IMR-90 (cell line): Measurements from ENCODE around the gene RGS10. TPM values are rescaled to one million over a fixed set of nuclear protein-coding genes. Genes with fewer than 3 reads are reported as not detected.

Experiments
- ATAC-seq: fragments of 200-7000 bp; cut with Tn5 transposase; 2 replicates; pipeline ENCODE4 v1.9.1; 2020; ENCODE audit warnings: low read depth, mild to moderate bottlenecking, moderate library complexity
- BruUV-seq: library from RNA; stranded (reverse); fragments of 400-500 nt; replicated peaks from 2 replicates; lab custom pipeline; 2021; lab: Mats Ljungman, UMichigan
- CTCF ChIA-PET: fragments of 300-600 bp; formaldehyde crosslinking; extraction: SDS; loops from one replicate; lab custom pipeline; 2021; ENCODE audit warnings: antibody characterized with exemption; lab: Yijun Ruan, JAX
- POLR2A ChIA-PET: fragments of 300-600 bp; sonication (Branson Sonifier 250); formaldehyde crosslinking; loops from one replicate; lab custom pipeline; 2022; ENCODE audit warnings: antibody characterized with exemption; ENCODE audit not compliant: unreplicated experiment; lab: Charles Lee
- DNase-seq: peaks from one replicate; pipeline ENCODE4 v3.0.0; 2013
- H2AFZ ChIP-seq: replicated peaks from 2 replicates; pipeline ENCODE3; 2013; ENCODE audit warnings: low read length, mild to moderate bottlenecking; ENCODE audit not compliant: poor library complexity
- H2AK5ac ChIP-seq: 2 replicates; pipeline ENCODE4 v1.6.1; 2013; ENCODE audit warnings: low read depth, low read length, inconsistent platforms
- H2AK9ac ChIP-seq: replicated peaks from 2 replicates; pipeline ENCODE3; 2013; ENCODE audit warnings: mild to moderate bottlenecking, low read depth, low read length, moderate library complexity; ENCODE audit not compliant: poor library complexity
- H2BK120ac ChIP-seq: 2 replicates; pipeline ENCODE4 v1.6.1; 2013; ENCODE audit warnings: low read depth, low read length, inconsistent platforms
- H2BK15ac ChIP-seq: 3 replicates; pipeline ENCODE4 v1.6.1; 2013; ENCODE audit warnings: low read depth, low read length, inconsistent platforms
- H2BK20ac ChIP-seq: 2 replicates; pipeline ENCODE4 v1.6.1; 2013; ENCODE audit warnings: low read depth, mild to moderate bottlenecking, inconsistent platforms, low read length, moderate library complexity
- H2BK5ac ChIP-seq: 2 replicates; pipeline ENCODE4 v1.6.1; 2013; ENCODE audit warnings: mild to moderate bottlenecking, low read depth, low read length, inconsistent platforms; ENCODE audit not compliant: poor library complexity, severe bottlenecking
- H3K14ac ChIP-seq: replicated peaks from 2 replicates; pipeline ENCODE4 v1.6.1; 2013; ENCODE audit warnings: low read depth, low read length, inconsistent platforms
- H3K18ac ChIP-seq: 2 replicates; pipeline ENCODE4 v1.6.1; 2013; ENCODE audit warnings: low read depth, low read length, control low read depth
- H3K23ac ChIP-seq: 2 replicates; pipeline ENCODE4 v1.6.1; 2013; ENCODE audit warnings: low read depth, low read length, inconsistent platforms
- H3K27ac ChIP-seq: 2 replicates; pipeline ENCODE4 v1.5.1; 2013; ENCODE audit warnings: mild to moderate bottlenecking, control low read depth, low read length; ENCODE audit not compliant: insufficient read depth
- H3K27me3 ChIP-seq: 2 replicates; pipeline ENCODE4 v1.6.1; 2013; ENCODE audit warnings: low read length; ENCODE audit not compliant: control insufficient read depth, insufficient read depth
- H3K36me3 ChIP-seq: 2 replicates; pipeline ENCODE4 v1.6.1; 2013; ENCODE audit warnings: low read length, mixed read lengths; ENCODE audit not compliant: control insufficient read depth, insufficient read depth
- H3K4ac ChIP-seq: 2 replicates; pipeline ENCODE4 v1.6.1; 2013; ENCODE audit warnings: low read depth, low read length, inconsistent platforms
- H3K4me1 ChIP-seq: 2 replicates; pipeline ENCODE4 v1.6.1; 2013; ENCODE audit warnings: low read length, mixed read lengths; ENCODE audit not compliant: control insufficient read depth, insufficient read depth
- H3K4me2 ChIP-seq: 2 replicates; pipeline ENCODE4 v1.6.1; 2013; ENCODE audit warnings: low read depth, mild to moderate bottlenecking, control low read depth, low read length, moderate library complexity
- H3K4me3 ChIP-seq: 2 replicates; pipeline ENCODE4 v1.5.1; 2013; ENCODE audit warnings: low read depth, mild to moderate bottlenecking, control low read depth, low read length, moderate library complexity; ENCODE audit not compliant: insufficient read depth
- H3K56ac ChIP-seq: 2 replicates; pipeline ENCODE4 v1.6.1; 2013; ENCODE audit warnings: low read length, inconsistent platforms; ENCODE audit not compliant: insufficient read depth; ENCODE audit errors: extremely low read depth
- H3K79me1 ChIP-seq, 2 experiments: 2 replicates each; pipeline ENCODE4 v1.6.1; 2013; ENCODE audit warnings: low read length in 2 of 2, inconsistent platforms in 1 of 2, low read depth in 1 of 2
- H3K9ac ChIP-seq: 2 replicates; pipeline ENCODE4 v1.6.1; 2013; ENCODE audit warnings: low read depth, low read length, control low read depth
- H3K9me1 ChIP-seq: 2 replicates; pipeline ENCODE4 v1.6.1; 2013; ENCODE audit warnings: low read length, inconsistent platforms; ENCODE audit not compliant: insufficient read depth
- H3K9me3 ChIP-seq: 2 replicates; pipeline ENCODE4 v1.6.1; 2013; ENCODE audit warnings: low read length; ENCODE audit not compliant: control insufficient read depth, insufficient read depth
- H4K20me1 ChIP-seq: 2 replicates; pipeline ENCODE4 v1.6.1; 2013; ENCODE audit warnings: low read length, inconsistent platforms; ENCODE audit not compliant: insufficient read depth
- H4K5ac ChIP-seq: 2 replicates; pipeline ENCODE4 v1.6.1; 2013; ENCODE audit warnings: mild to moderate bottlenecking, low read depth, low read length, control low read depth
- H4K8ac ChIP-seq, 2 experiments: 2 replicates each; pipeline ENCODE4 v1.6.1; 2013; ENCODE audit warnings: low read depth in 2 of 2, low read length in 2 of 2, control low read depth in 1 of 2, inconsistent platforms in 1 of 2
- H4K91ac ChIP-seq: 2 replicates; pipeline ENCODE4 v1.6.1; 2013; ENCODE audit warnings: low read depth, low read length, inconsistent platforms; ENCODE audit not compliant: insufficient read depth
- BHLHE40 ChIP-seq: fragments of 150-350 bp; IDR thresholded peaks from 2 replicates; pipeline ENCODE4 v1.6.1; 2016; ENCODE audit warnings: mild to moderate bottlenecking, low read depth, low read length
- CHD1 ChIP-seq: IDR thresholded peaks from 2 replicates; pipeline ENCODE4 v1.6.1; 2012; ENCODE audit warnings: low read depth, low read length, improper control_type of control experiment
- FOS ChIP-seq: fragments of 150-350 bp; IDR thresholded peaks from 2 replicates; pipeline ENCODE4 v1.6.1; 2016; ENCODE audit warnings: low read depth, low read length
- MAFK ChIP-seq: IDR thresholded peaks from 2 replicates; pipeline ENCODE4 v1.6.1; 2012; ENCODE audit warnings: low read depth, low read length, improper control_type of control experiment
- MAZ ChIP-seq: IDR thresholded peaks from 2 replicates; pipeline ENCODE4 v1.6.1; 2012; ENCODE audit warnings: low read depth, mild to moderate bottlenecking, low read length, improper control_type of control experiment, moderate library complexity, borderline replicate concordance
- MXI1 ChIP-seq: IDR thresholded peaks from 2 replicates; pipeline ENCODE4 v1.6.1; 2012; ENCODE audit warnings: low read depth, mild to moderate bottlenecking, low read length, moderate library complexity, borderline replicate concordance
- NFE2L2 ChIP-seq: fragments of 150-350 bp; IDR thresholded peaks from 2 replicates; pipeline ENCODE4 v1.6.1; 2016; ENCODE audit warnings: low read depth, mild to moderate bottlenecking, low read length
- POLR2A ChIP-seq: IDR thresholded peaks from 2 replicates; pipeline ENCODE4 v1.6.1; 2012; ENCODE audit warnings: mild to moderate bottlenecking, low read depth, low read length
- RAD21 ChIP-seq: IDR thresholded peaks from 2 replicates; pipeline ENCODE4 v1.6.1; 2012; ENCODE audit warnings: low read length, improper control_type of control experiment
- RFX5 ChIP-seq: IDR thresholded peaks from 2 replicates; pipeline ENCODE4 v1.8.0; 2012; ENCODE audit warnings: low read depth, mild to moderate bottlenecking, low read length, moderate library complexity
- SMC3 ChIP-seq: fragments of 150-350 bp; IDR thresholded peaks from 2 replicates; pipeline ENCODE4 v1.6.1; 2016; ENCODE audit warnings: low read depth, mild to moderate bottlenecking, antibody characterized with exemption, low read length, moderate library complexity
- WGBS, 2 experiments: methylation state at CpG; one replicate each; pipeline versions ENCODE4 v1.1.5 to v1.1.7; 2013; ENCODE audit warnings: missing lambda C conversion rate in 2 of 2; ENCODE audit not compliant: insufficient read length in 1 of 2; ENCODE audit errors: extremely low coverage in 2 of 2; 5-methylcytosine and 5-hydroxymethylcytosine counted together
- dilution Hi-C: fragments of 300-500 bp; cut with HindIII; formaldehyde crosslinking; loops from one replicate; pipeline ENCODE4 v1.14.3; 2018; ENCODE audit warnings: low sequenced_read_pairs; ENCODE audit not compliant: unreplicated experiment
- in situ Hi-C: fragments of 300-500 bp; cut with MboI; formaldehyde crosslinking; loops from 3 replicates; pipeline ENCODE4 v1.14.3; 2019; ENCODE audit warnings: low sequenced_read_pairs, inconsistent platforms, mixed read lengths
- intact Hi-C: fragments of 100-400 bp; cut with micrococcal nuclease; formaldehyde crosslinking; loops from 2 replicates; pipeline ENCODE4 v1.10.0; 2022
- polyA plus RNA-seq, 3 experiments: library from polyadenylated mRNA; depleted of rRNA; stranded (reverse); fragments of >200 nt; gene quantifications; 2 replicates each; pipeline ENCODE4 v1.2.3, GENCODE V29; 2012; ENCODE audit warnings: low replicate concordance in 1 of 3
- total RNA-seq: library from RNA; depleted of rRNA; stranded (reverse); fragments of >200 nt; gene quantifications from 2 replicates; pipeline ENCODE4 v1.2.3, GENCODE V29; 2012
- TF ChIP-seq, protein P1 (sequence below): fragments of 150-350 bp; IDR thresholded peaks from 2 replicates; pipeline ENCODE4 v1.6.1; 2017; ENCODE audit warnings: mild to moderate bottlenecking, antibody characterized with exemption, low read length, low read depth
- TF ChIP-seq, protein P2 (sequence below): fragments of 150-350 bp; IDR thresholded peaks from 2 replicates; pipeline ENCODE4 v1.6.1; 2016; ENCODE audit warnings: low read depth, mild to moderate bottlenecking, low read length, moderate library complexity, borderline replicate concordance

RGS10 gene
- total and polyA plus RNA-seq, 2 of the 4 experiments (the other 2 are of a cell fraction), result 35.3 to 89.7 TPM

DNA sequence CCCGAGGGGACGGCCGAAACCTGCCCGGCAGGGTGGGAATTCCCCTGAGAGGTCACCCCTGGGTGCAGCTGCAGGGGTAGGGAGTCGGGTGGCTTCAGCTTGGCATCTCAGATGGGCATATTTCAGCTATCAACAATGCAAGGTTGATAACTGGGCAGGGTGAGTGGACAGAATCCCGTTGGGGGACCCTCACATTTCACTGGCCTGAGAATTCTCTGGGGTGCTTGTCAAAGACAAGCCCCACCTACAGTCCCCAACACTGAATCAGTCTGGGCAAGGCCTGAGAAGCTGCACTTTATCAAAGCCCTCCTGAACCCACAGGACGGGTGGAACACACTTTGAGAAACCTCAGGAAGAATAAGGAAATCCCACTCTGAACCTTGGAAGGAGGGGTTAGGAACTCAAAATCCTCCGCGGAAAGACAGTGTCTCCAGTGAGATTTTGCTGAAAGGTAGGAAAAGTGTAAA is 3.1 kb downstream of the RGS10 start:
- Histone ChIP-seq H3K56ac (no peak overlapping the region), H2AK5ac (no peak overlapping the region), H4K5ac (no peak overlapping the region), H2AFZ (no peak overlapping the region), H2BK15ac (no peak overlapping the region), H3K4me1 (peaks cover 23% of the 10 kb centered on the region), H3K27me3 (no peaks in the 10 kb centered on the region), H3K36me3 (peaks cover 5% of the 10 kb centered on the region; the same call in 1 of the 2 replicates), H3K23ac (peak overlapping the region; percentile 53; the same call in 1 of the 2 replicates), H4K20me1 (peaks cover 60% of the 10 kb centered on the region), H3K18ac (no peak overlapping the region), H3K14ac (no peak overlapping the region; the same call in 1 of the 2 replicates), H3K4me2 (peak overlapping the region; percentile 10; the same call in 1 of the 2 replicates), H4K8ac (no peak overlapping the region), H2BK120ac (no peak overlapping the region), H3K9me1 (peaks cover 16% of the 10 kb centered on the region), H3K4ac (no peak overlapping the region), H2BK5ac (no peak overlapping the region), H4K91ac (no peak overlapping the region), H3K9ac (no peak overlapping the region), H2AK9ac (peak overlapping the region; percentile 83), H2BK20ac (no peak overlapping the region), H3K79me1 (peaks cover 32 to 74% of the 10 kb centered on the region in 2 experiments), H3K27ac (no peak overlapping the region), H3K9me3 (no peaks in the 10 kb centered on the region), H3K4me3 (no peak overlapping the region)
- ChIA-PET CTCF (no interaction called here), POLR2A (interaction anchor here (0.6 kb wide), 1 partner anchor 329 kb away, joined by 6 read pairs; no protein-coding TSS in a partner anchor)
- dilution Hi-C loops (no loop called here), intact Hi-C loops (no loop called here), in situ Hi-C loops (no loop called here)
- BruUV-seq, result no TSS peak
- TF ChIP-seq MAFK, result no peak
- no peak for TF ChIP-seq SMC3
- TF ChIP-seq POLR2A, result no peak
- no peak for TF ChIP-seq BHLHE40
- no peak for TF ChIP-seq MXI1
- TF ChIP-seq RFX5, result no peak
- TF ChIP-seq, protein P1, sequence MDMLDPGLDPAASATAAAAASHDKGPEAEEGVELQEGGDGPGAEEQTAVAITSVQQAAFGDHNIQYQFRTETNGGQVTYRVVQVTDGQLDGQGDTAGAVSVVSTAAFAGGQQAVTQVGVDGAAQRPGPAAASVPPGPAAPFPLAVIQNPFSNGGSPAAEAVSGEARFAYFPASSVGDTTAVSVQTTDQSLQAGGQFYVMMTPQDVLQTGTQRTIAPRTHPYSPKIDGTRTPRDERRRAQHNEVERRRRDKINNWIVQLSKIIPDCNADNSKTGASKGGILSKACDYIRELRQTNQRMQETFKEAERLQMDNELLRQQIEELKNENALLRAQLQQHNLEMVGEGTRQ, result no peak
- TF ChIP-seq, protein P2, sequence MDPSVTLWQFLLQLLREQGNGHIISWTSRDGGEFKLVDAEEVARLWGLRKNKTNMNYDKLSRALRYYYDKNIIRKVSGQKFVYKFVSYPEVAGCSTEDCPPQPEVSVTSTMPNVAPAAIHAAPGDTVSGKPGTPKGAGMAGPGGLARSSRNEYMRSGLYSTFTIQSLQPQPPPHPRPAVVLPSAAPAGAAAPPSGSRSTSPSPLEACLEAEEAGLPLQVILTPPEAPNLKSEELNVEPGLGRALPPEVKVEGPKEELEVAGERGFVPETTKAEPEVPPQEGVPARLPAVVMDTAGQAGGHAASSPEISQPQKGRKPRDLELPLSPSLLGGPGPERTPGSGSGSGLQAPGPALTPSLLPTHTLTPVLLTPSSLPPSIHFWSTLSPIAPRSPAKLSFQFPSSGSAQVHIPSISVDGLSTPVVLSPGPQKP, result no peak
- TF ChIP-seq CHD1, result no peak
- TF ChIP-seq NFE2L2, result no peak
- TF ChIP-seq MAZ, result no peak
- no peak for TF ChIP-seq RAD21
- no peak for TF ChIP-seq FOS
- ATAC-seq, result no peak
- no CpG with 5 or more reads among the region's 9 CpGs for WGBS, 2 experiments
- DNase-seq, result no peak
